C4-2B (cell line): ENCODE results near the gene XYLT1.

ENCODE experiments used
- ZFX ChIP-seq: fragments of 450-650 bp; IDR thresholded peaks from 2 replicates; pipeline ENCODE4 v1.6.1; 2017
- TF ChIP-seq, protein P1 (sequence below): fragments of 450-650 bp; conservative IDR thresholded peaks from 2 replicates; pipeline ENCODE4 v1.5.1; 2017; ENCODE audit warnings: mild to moderate bottlenecking

DNA sequence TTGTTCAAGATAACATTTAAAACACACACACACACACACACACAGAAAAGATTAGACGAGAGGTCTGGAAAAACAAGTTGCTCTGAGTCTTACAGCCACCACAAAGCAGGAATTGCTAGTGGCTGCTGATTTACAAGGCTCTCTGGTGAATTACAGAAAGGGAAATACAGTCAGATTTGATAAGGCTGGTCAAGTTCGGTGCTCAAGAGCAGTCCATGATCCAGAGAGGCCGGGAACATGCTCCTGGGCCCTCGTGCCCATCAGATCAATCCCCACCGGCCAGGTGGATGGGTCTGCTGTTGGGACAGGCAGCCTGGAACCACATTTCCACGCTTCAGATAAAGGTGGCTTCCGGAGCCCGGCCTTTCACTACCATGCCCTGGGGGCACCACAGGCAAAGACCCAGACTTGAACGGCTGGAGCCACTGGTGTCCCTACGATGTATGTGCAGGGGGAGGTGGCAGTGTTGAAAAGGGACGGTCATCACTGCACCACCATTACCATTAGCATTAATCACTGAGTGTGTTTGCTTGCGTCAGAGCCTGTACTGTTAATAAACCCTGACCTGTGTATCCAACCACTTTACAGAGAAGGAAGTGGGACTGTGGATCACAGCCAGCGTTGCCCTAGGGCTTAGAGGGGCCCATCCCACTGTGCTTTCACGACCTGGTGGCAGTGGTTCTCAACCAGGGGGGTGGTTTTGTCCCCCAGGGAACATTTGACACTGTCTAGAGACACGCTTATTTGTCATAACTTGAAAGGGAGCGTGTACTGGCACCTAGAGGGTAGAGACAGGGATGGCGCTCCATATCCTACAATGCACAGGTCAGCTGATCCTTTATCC lies 95.1 kb downstream of the XYLT1 start:
- TF ChIP-seq, protein P1, sequence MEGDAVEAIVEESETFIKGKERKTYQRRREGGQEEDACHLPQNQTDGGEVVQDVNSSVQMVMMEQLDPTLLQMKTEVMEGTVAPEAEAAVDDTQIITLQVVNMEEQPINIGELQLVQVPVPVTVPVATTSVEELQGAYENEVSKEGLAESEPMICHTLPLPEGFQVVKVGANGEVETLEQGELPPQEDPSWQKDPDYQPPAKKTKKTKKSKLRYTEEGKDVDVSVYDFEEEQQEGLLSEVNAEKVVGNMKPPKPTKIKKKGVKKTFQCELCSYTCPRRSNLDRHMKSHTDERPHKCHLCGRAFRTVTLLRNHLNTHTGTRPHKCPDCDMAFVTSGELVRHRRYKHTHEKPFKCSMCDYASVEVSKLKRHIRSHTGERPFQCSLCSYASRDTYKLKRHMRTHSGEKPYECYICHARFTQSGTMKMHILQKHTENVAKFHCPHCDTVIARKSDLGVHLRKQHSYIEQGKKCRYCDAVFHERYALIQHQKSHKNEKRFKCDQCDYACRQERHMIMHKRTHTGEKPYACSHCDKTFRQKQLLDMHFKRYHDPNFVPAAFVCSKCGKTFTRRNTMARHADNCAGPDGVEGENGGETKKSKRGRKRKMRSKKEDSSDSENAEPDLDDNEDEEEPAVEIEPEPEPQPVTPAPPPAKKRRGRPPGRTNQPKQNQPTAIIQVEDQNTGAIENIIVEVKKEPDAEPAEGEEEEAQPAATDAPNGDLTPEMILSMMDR: no peak
- no peak for TF ChIP-seq ZFX
